SK-N-SH treated with all-trans-retinoic acid at 6 μM for 48 hours (cell line): ENCODE results near the gene GAD1.

Experiments used
- ATAC-seq: fragments of 200-7000 bp; cut with Tn5 transposase; 3 replicates; pipeline ENCODE4 v1.9.1; 2020; ENCODE audit warnings: mild to moderate bottlenecking, moderate library complexity
- ARNTL ChIP-seq: fragments of 450-650 bp; formaldehyde crosslinking; IDR thresholded peaks from 2 replicates; pipeline ENCODE4 v1.5.0; 2020; ENCODE audit warnings: low read depth, mild to moderate bottlenecking, moderate library complexity, borderline replicate concordance
- BACH2 ChIP-seq: fragments of 250-450 bp; sonication (Bioruptor Pico); IDR thresholded peaks from 2 replicates; pipeline ENCODE4 v1.9.0; 2021; ENCODE audit warnings: mild to moderate bottlenecking, borderline replicate concordance
- CREB5 ChIP-seq: fragments of 250-450 bp; sonication (Bioruptor Pico); IDR thresholded peaks from 2 replicates; pipeline ENCODE4 v1.5.1; 2020; ENCODE audit warnings: low read depth, mild to moderate bottlenecking, moderate library complexity
- ESRRG ChIP-seq: fragments of 250-450 bp; sonication (Bioruptor Pico); IDR thresholded peaks from 2 replicates; pipeline ENCODE4 v1.6.1; 2021; ENCODE audit warnings: mild to moderate bottlenecking
- GLIS3 ChIP-seq: fragments of 250-450 bp; sonication (Bioruptor Pico); IDR thresholded peaks from 2 replicates; pipeline ENCODE4 v1.5.0; 2020; ENCODE audit warnings: mild to moderate bottlenecking, moderate library complexity
- ISL1 ChIP-seq: fragments of 250-450 bp; sonication (Bioruptor Pico); IDR thresholded peaks from 2 replicates; pipeline ENCODE4 v2.1.2; 2022; ENCODE audit warnings: mild to moderate bottlenecking, moderate library complexity
- OSR1 ChIP-seq: fragments of 250-450 bp; sonication (Bioruptor Pico); IDR thresholded peaks from 2 replicates; pipeline ENCODE4 v1.8.0; 2022; ENCODE audit warnings: moderate library complexity, mild to moderate bottlenecking, inconsistent platforms
- PATZ1 ChIP-seq: fragments of 250-450 bp; sonication (Bioruptor Pico); IDR thresholded peaks from 2 replicates; pipeline ENCODE4 v1.8.0; 2020; ENCODE audit warnings: mild to moderate bottlenecking, moderate library complexity, borderline replicate concordance
- POU6F1 ChIP-seq: fragments of 250-450 bp; sonication (Bioruptor Pico); IDR thresholded peaks from 2 replicates; pipeline ENCODE4 v1.8.0; 2021; ENCODE audit warnings: low read depth, mild to moderate bottlenecking, moderate library complexity, borderline replicate concordance
- PPARA ChIP-seq: fragments of 250-450 bp; sonication (Bioruptor Pico); IDR thresholded peaks from 2 replicates; pipeline ENCODE4 v1.5.0; 2020; ENCODE audit warnings: mild to moderate bottlenecking, borderline replicate concordance
- RARB ChIP-seq: fragments of 250-450 bp; sonication (Bioruptor Pico); IDR thresholded peaks from 2 replicates; pipeline ENCODE4 v1.8.0; 2021; ENCODE audit warnings: mild to moderate bottlenecking, moderate library complexity
- SNAI2 ChIP-seq: fragments of 250-450 bp; sonication (Bioruptor Pico); IDR thresholded peaks from 2 replicates; pipeline ENCODE4 v1.5.0; 2020; ENCODE audit warnings: mild to moderate bottlenecking, moderate library complexity
- TOX ChIP-seq: fragments of 250-450 bp; sonication (Bioruptor Pico); IDR thresholded peaks from 2 replicates; pipeline ENCODE4 v1.8.0; 2021; ENCODE audit warnings: mild to moderate bottlenecking, moderate library complexity, borderline replicate concordance
- ZFP3 ChIP-seq: fragments of 250-450 bp; sonication (Bioruptor Pico); IDR thresholded peaks from 2 replicates; pipeline ENCODE4 v1.5.0; 2020; ENCODE audit warnings: mild to moderate bottlenecking, moderate library complexity
- ZFP30 ChIP-seq: fragments of 450-650 bp; formaldehyde crosslinking; IDR thresholded peaks from 2 replicates; pipeline ENCODE4 v1.5.0; 2022; ENCODE audit warnings: mild to moderate bottlenecking, moderate library complexity
- TF ChIP-seq, protein P1 (sequence below): fragments of 250-450 bp; sonication (Bioruptor Pico); IDR thresholded peaks from 2 replicates; pipeline ENCODE4 v1.5.1; 2021; ENCODE audit warnings: mild to moderate bottlenecking, moderate library complexity
- TF ChIP-seq, protein P2 (sequence below): fragments of 250-450 bp; sonication (Bioruptor Pico); IDR thresholded peaks from 2 replicates; pipeline ENCODE4 v1.5.0; 2020; ENCODE audit warnings: mild to moderate bottlenecking, moderate library complexity

GAD1 gene

DNA sequence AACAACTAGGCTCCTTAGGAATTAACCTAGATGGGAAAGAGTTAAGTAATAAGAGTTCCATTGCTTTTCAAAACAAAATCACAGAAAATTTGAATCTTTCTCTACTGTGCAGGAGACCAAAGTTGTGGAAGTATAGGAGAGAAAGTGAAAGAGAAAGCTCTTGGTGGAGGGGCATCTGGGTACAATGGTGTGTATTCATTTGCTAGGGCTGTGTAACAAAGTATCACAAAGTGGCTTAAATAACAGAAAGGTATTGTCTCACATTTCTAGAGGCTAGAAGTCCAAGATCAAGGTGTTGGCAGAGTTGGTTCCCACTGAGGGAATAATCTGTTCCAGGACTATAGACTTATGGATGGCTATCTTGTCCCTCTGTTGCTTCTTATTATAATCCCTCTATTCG lies 61.8 kb downstream of the GAD1 start (continued):
- TF ChIP-seq, protein P1, sequence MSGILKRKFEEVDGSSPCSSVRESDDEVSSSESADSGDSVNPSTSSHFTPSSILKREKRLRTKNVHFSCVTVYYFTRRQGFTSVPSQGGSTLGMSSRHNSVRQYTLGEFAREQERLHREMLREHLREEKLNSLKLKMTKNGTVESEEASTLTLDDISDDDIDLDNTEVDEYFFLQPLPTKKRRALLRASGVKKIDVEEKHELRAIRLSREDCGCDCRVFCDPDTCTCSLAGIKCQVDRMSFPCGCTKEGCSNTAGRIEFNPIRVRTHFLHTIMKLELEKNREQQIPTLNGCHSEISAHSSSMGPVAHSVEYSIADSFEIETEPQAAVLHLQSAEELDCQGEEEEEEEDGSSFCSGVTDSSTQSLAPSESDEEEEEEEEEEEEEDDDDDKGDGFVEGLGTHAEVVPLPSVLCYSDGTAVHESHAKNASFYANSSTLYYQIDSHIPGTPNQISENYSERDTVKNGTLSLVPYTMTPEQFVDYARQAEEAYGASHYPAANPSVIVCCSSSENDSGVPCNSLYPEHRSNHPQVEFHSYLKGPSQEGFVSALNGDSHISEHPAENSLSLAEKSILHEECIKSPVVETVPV, result no peak
- TF ChIP-seq, protein P2, sequence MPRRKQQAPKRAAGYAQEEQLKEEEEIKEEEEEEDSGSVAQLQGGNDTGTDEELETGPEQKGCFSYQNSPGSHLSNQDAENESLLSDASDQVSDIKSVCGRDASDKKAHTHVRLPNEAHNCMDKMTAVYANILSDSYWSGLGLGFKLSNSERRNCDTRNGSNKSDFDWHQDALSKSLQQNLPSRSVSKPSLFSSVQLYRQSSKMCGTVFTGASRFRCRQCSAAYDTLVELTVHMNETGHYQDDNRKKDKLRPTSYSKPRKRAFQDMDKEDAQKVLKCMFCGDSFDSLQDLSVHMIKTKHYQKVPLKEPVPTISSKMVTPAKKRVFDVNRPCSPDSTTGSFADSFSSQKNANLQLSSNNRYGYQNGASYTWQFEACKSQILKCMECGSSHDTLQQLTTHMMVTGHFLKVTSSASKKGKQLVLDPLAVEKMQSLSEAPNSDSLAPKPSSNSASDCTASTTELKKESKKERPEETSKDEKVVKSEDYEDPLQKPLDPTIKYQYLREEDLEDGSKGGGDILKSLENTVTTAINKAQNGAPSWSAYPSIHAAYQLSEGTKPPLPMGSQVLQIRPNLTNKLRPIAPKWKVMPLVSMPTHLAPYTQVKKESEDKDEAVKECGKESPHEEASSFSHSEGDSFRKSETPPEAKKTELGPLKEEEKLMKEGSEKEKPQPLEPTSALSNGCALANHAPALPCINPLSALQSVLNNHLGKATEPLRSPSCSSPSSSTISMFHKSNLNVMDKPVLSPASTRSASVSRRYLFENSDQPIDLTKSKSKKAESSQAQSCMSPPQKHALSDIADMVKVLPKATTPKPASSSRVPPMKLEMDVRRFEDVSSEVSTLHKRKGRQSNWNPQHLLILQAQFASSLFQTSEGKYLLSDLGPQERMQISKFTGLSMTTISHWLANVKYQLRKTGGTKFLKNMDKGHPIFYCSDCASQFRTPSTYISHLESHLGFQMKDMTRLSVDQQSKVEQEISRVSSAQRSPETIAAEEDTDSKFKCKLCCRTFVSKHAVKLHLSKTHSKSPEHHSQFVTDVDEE, result no peak
- TF ChIP-seq BACH2 (CRISPR knock-in tag) (no peak), ARNTL (CRISPR knock-in tag) (no peak)

GRCh38 chr2:170881840-170882239 lies 65.2 kb downstream of the GAD1 start:
- TF ChIP-seq BACH2 (CRISPR knock-in tag), result no peak
- TF ChIP-seq RARB (CRISPR knock-in tag), result no peak
- no peak for TF ChIP-seq POU6F1
- no peak for TF ChIP-seq CREB5 (CRISPR knock-in tag)
- TF ChIP-seq, protein P2, result no peak
- no peak for TF ChIP-seq TOX (CRISPR knock-in tag)
- no peak for ATAC-seq

- TF ChIP-seq ISL1 (CRISPR knock-in tag) (no peak), SNAI2 (CRISPR knock-in tag) (no peak), GLIS3 (CRISPR knock-in tag) (no peak), ZFP30 (CRISPR knock-in tag) (no peak), PPARA (CRISPR knock-in tag) (no peak), BACH2 (CRISPR knock-in tag) (no peak), ARNTL (CRISPR knock-in tag) (no peak), ESRRG (CRISPR knock-in tag) (no peak), ZFP3 (CRISPR knock-in tag) (no peak), OSR1 (CRISPR knock-in tag) (no peak), PATZ1 (CRISPR knock-in tag) (no peak)
- TF ChIP-seq, protein P1, result no peak
- ATAC-seq, result no peak
Observed at GRCh38 chr2:170882758-170883157, 66.1 kb downstream of the GAD1 start.
